Heart left ventricle (tissue), 16 donors: ENCODE data around the gene KDM1B. TPM values are rescaled to one million over a fixed set of nuclear protein-coding genes. Genes with fewer than 3 reads are reported as not detected.

Experiments
- ATAC-seq, 4 donors: fragments of 200-7000 bp; cut with Tn5 transposase; one replicate each; pipeline ENCODE4 v1.9.1; 2020 to 2022; ENCODE audit warnings: moderate library complexity in 4 of 4, mild to moderate bottlenecking in 3 of 4, moderate number of reproducible peaks in 1 of 4
- DNase-seq, 5 donors: peaks; one replicate each; pipeline ENCODE4 v3.0.0-alpha.2; 2020
- H3K27ac ChIP-seq, 12 donors: fragments of 200-600 bp; sonication (generic) in 4 of 12; one replicate each; pipeline versions ENCODE4 v1.5.0 to v1.8.0; 2016 to 2022; ENCODE audit warnings: mild to moderate bottlenecking in 2 of 12
- H3K27me3 ChIP-seq, 9 donors: fragments of 200-600 bp; sonication (generic) in 2 of 9; one replicate each; pipeline versions ENCODE4 v1.5.1 to v1.8.0; 2016 to 2022; ENCODE audit warnings: mild to moderate bottlenecking in 3 of 9
- H3K36me3 ChIP-seq, 9 donors: fragments of 200-600 bp; sonication (generic) in 2 of 9; one replicate each; pipeline versions ENCODE4 v1.5.0 to v1.8.0; 2018 to 2022; ENCODE audit warnings: mild to moderate bottlenecking in 2 of 9
- H3K4me1 ChIP-seq, 12 donors: fragments of 200-600 bp; sonication (generic) in 4 of 12; one replicate each; pipeline versions ENCODE4 v1.5.0 to v1.8.0; 2016 to 2022; ENCODE audit warnings: mild to moderate bottlenecking in 3 of 12
- H3K4me3 ChIP-seq, 12 donors: fragments of 200-600 bp; sonication (generic) in 4 of 12; one replicate each; pipeline versions ENCODE4 v1.5.0 to v1.8.0; 2017 to 2022; ENCODE audit warnings: mild to moderate bottlenecking in 9 of 12, moderate library complexity in 4 of 12
- H3K9me3 ChIP-seq, 12 donors: fragments of 200-600 bp; sonication (generic) in 4 of 12; one replicate each; pipeline versions ENCODE4 v1.5.0 to v1.8.0; 2016 to 2022; ENCODE audit warnings: mild to moderate bottlenecking in 1 of 12
- CTCF ChIP-seq, 12 donors: fragments of 200-600 bp; sonication (generic) in 4 of 12; IDR thresholded peaks; one replicate each; pipeline versions ENCODE4 v1.5.0 to v1.8.0; 2018 to 2022; ENCODE audit warnings: antibody characterized with exemption in 12 of 12, mild to moderate bottlenecking in 5 of 12
- POLR2A ChIP-seq, 2 donors: fragments of 450-650 bp; IDR thresholded peaks; one replicate each; pipeline ENCODE4 v1.6.1; 2017; ENCODE audit warnings: antibody characterized with exemption in 2 of 2, mild to moderate bottlenecking in 2 of 2, moderate library complexity in 2 of 2
- WGBS, 4 donors: extraction: QIAGEN DNeasy Blood & Tissue Kit in 2 of 4; methylation state at CpG; one replicate each; pipeline versions ENCODE4 v1.1.5 to v1.1.7; 2013 to 2018; 5-methylcytosine and 5-hydroxymethylcytosine counted together
- intact Hi-C, 10 donors: fragments of 100-400 bp; cut with DNase I; formaldehyde crosslinking; loops; one replicate each; pipeline versions ENCODE4 v1.11.1 to v1.14.2; 2022
- polyA plus RNA-seq, 2 donors: library from polyadenylated mRNA; stranded (reverse); fragments of 200-250 nt; gene quantifications; one replicate each; pipeline ENCODE4 v1.2.3, GENCODE V29; 2013
- total RNA-seq, 9 donors: library from RNA; depleted of rRNA in 2 of 9; stranded (reverse); fragments of >200 nt in 2 of 9; fragmentation: NEBNext Ultra II Directional in 3 of 9; extraction: Animal tissue kit (Norgen Biotek cat#: 25700) in 3 of 9; gene quantifications; one replicate each; pipeline versions ENCODE4 v1.1.0 to v1.2.4, GENCODE V29; 2016 to 2023
- donor health status: ischemic (EF 13 %, LVEDD 7.1; RV severe dilation, severe dysfunction).
- donor health status: healthy with polysubstance abuse.
- donor health status: DM: no; HTN: yes; CAD: no.
- donor health status: DM: no; HTN: no; CAD: no.
- donor health status: ischemic (EF 25% LVEDD 6.9; RV normal size, moderate dysfunction).
- donor health status: ischemic (EF 25% LVEDD 5.7; RV mildly dilated, moderate dysfunction).
- donor health status: healthy.
- donor health status: DM: yes; HTN: yes; CAD: no.
- donor health status: ischemic (EF 35%, LVEDD 5.7; RV mildly dilated, moderate dysfunction).
- donor health status: nonischemic (EF 11% LVEDD 7.7; RV severe dilation, severe dysfunction).
- donor health status: DM: yes; HTN: yes; CAD: no.
- donor health status: PGD.
- donor health status: ischemic (EF 29% LVEDD 5.4; RV normal size, mild dysfunction).
- donor health status: nonischemic (EF 23%, LVEDD 6.1; RV moderate dilation, normal function).

The KDM1B gene
- total and polyA plus RNA-seq, 11 donors: 2.1 to 21.8 (median 13.6) TPM

- WGBS, 4 donors: 13 to 21% (median 14%) methylated on average over 18 of the region's 18 CpGs
- peak overlapping the region in 7 of 12 donors; percentile 93 to 98 (median 96) for H3K27ac ChIP-seq
- H3K27me3 ChIP-seq: no peaks in the 10 kb centered on the region
- ATAC-seq (no peak), DNase-seq (no peak)
- intact Hi-C loops: loop anchor here in 3 of 10 donors (5.0 kb wide), 2 partner anchors 111 to 239 kb away; no protein-coding TSS in a partner anchor
- H3K9me3 ChIP-seq: no peaks in the 10 kb centered on the region
- TF ChIP-seq POLR2A (IDR thresholded peaks at IDR 0.05): no peak
- TF ChIP-seq CTCF (IDR thresholded peaks at IDR 0.05): no peak
- peaks cover 0 to 47% (median 32%) of the 10 kb centered on the region in 12 donors for H3K4me1 ChIP-seq
- peak overlapping the region; percentile 43 to 99 (median 92) for H3K4me3 ChIP-seq
- peaks cover 0 to 18% (median 2%) of the 10 kb centered on the region in 9 donors for H3K36me3 ChIP-seq
Observed at GRCh38 chr6:18262702-18263417, 107.6 kb downstream of the KDM1B start.

GRCh38 chr6:18263418-18264218 is 108.4 kb downstream of the KDM1B start:
- WGBS, 4 donors: 1% methylated on average over 34 to 50 of the region's 50 CpGs
- peaks cover 0 to 47% (median 32%) of the 10 kb centered on the region in 12 donors for H3K4me1 ChIP-seq
- peaks cover 0 to 12% (median 0%) of the 10 kb centered on the region in 9 donors for H3K36me3 ChIP-seq
- H3K27me3 ChIP-seq: no peaks in the 10 kb centered on the region
- intact Hi-C loops: loop anchor here in 3 of 10 donors (2.0 to 5.0 kb wide), 3 partner anchors 111 to 239 kb away; partner anchors contain the start of gene RNF144B (in 1 of the 3)
- peak in 1 of 5 donors; percentile 81 for DNase-seq
- TF ChIP-seq POLR2A (IDR thresholded peaks at IDR 0.05) (no peak), CTCF (IDR thresholded peaks at IDR 0.05) (no peak)
- peak overlapping the region; percentile 43 to 99 (median 92) for H3K4me3 ChIP-seq
- H3K27ac ChIP-seq: peak overlapping the region; percentile 90 to 100 (median 96)
- no peaks in the 10 kb centered on the region for H3K9me3 ChIP-seq
- no peak for ATAC-seq

GRCh38 chr6:18264219-18264922 is 109.1 kb downstream of the KDM1B start, which contains the start of gene DEK:
DEK (minus strand) TSS chr6:18264530; CDS start chr6:18263987, 543 bp downstream.
- 0 to 1% (median 0%) methylated on average over 16 to 113 of the region's 113 CpGs for WGBS, 4 donors
- DNase-seq (peak; percentile 90 to 93 (median 90)), ATAC-seq (peak; percentile 48 to 92 (median 90))
- H3K27ac ChIP-seq: peak within 1 kb of the TSS; percentile 90 to 100 (median 96)
- peak within 1 kb of the TSS; percentile 43 to 99 (median 92) for H3K4me3 ChIP-seq
- peaks cover 0 to 12% (median 0%) of the 10 kb centered on the region in 9 donors for H3K36me3 ChIP-seq
- TF ChIP-seq CTCF (IDR thresholded peaks at IDR 0.05): peak; percentile 24 to 85 (median 56)
- peak in 1 of 2 donors; percentile 34 for TF ChIP-seq POLR2A (IDR thresholded peaks at IDR 0.05)
- H3K27me3 ChIP-seq: no peaks in the 10 kb centered on the region
- intact Hi-C loops: loop anchor here in 3 of 10 donors (2.0 to 5.0 kb wide), 3 partner anchors 112 to 238 kb away; partner anchors contain the start of gene RNF144B (in 1 of the 3)
- peaks cover 0 to 46% (median 31%) of the 10 kb centered on the region in 12 donors for H3K4me1 ChIP-seq
- H3K9me3 ChIP-seq: no peaks in the 10 kb centered on the region
